Endothelial cell (in vitro differentiated cells): ENCODE measurements around the gene TENM3. TPM values are rescaled to one million over a fixed set of nuclear protein-coding genes. Genes with fewer than 3 reads are reported as not detected.

Experiments
- DNase-seq: peaks from one replicate; pipeline ENCODE4 v3.0.0; 2021; ENCODE audit warnings: low spot score
- H3K27ac Mint-ChIP-seq: one replicate; pipeline ENCODE4 v1.8.0; 2021; ENCODE audit warnings: mixed read lengths, inconsistent platforms; ENCODE audit not compliant: unreplicated experiment
- H3K27me3 Mint-ChIP-seq: one replicate; pipeline ENCODE4 v1.8.0; 2021; ENCODE audit warnings: mild to moderate bottlenecking, moderate library complexity, mixed read lengths, inconsistent platforms; ENCODE audit not compliant: unreplicated experiment
- H3K36me3 Mint-ChIP-seq: one replicate; pipeline ENCODE4 v1.8.0; 2021; ENCODE audit warnings: mild to moderate bottlenecking, low read depth, mixed read lengths, inconsistent platforms; ENCODE audit not compliant: unreplicated experiment
- H3K4me1 Mint-ChIP-seq: one replicate; pipeline ENCODE4 v1.8.0; 2021; ENCODE audit warnings: mild to moderate bottlenecking, mixed read lengths, inconsistent platforms; ENCODE audit not compliant: unreplicated experiment
- H3K4me3 Mint-ChIP-seq: one replicate; pipeline ENCODE4 v1.8.0; 2021; ENCODE audit warnings: mild to moderate bottlenecking, mixed read lengths, inconsistent platforms; ENCODE audit not compliant: unreplicated experiment
- H3K9me3 Mint-ChIP-seq: one replicate; pipeline ENCODE4 v1.8.0; 2021; ENCODE audit warnings: mixed read lengths, inconsistent platforms; ENCODE audit not compliant: unreplicated experiment
- CTCF ChIP-seq: fragments of 200-600 bp; sonication (generic); IDR thresholded peaks from one replicate; pipeline ENCODE4 v1.5.0; 2021; ENCODE audit warnings: antibody characterized with exemption; ENCODE audit not compliant: unreplicated experiment
- total RNA-seq: library from RNA; stranded (reverse); fragmentation: NEBNext Ultra II Directional; extraction: Animal tissue kit (Norgen Biotek cat#: 25700); gene quantifications from one replicate; pipeline ENCODE4 v1.2.1, GENCODE V29; 2021; ENCODE audit not compliant: unreplicated experiment

Gene TENM3
- total RNA-seq, 1 donor from 2014 or later: 29.7 TPM

DNA sequence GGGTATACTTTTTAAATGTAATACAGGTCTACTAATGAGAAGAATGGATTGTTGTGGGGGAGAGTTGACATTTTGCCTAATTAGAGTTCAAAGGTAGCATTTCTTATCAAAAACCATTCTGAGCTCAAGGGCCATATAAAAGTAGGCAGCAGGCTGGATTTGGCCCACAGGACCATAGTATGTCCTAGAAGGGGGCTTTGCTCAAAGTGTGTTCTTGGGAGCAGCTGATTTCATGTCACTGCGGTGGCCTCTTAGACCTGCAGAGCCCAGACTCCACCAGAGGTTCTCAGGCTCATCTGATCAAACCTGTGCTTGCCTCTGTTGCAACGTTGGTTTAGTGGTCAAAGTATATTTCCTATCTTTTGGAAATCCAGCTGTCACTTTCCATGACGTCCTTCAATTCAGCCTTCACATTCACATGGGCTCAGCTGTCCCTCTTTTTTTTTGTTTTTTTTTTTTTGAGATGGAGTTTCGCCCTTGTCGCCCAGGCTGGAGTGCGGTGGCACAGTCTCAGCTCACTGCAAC is 34.6 kb upstream of the TENM3 start:
- DNase-seq: no peak
- no peak overlapping the region for H3K27ac Mint-ChIP-seq
- H3K36me3 Mint-ChIP-seq: no peaks in the 10 kb centered on the region
- no peaks in the 10 kb centered on the region for H3K9me3 Mint-ChIP-seq
- no peaks in the 10 kb centered on the region for H3K27me3 Mint-ChIP-seq
- H3K4me1 Mint-ChIP-seq: peaks cover 10% of the 10 kb centered on the region
- no peak for TF ChIP-seq CTCF
- no peak overlapping the region for H3K4me3 Mint-ChIP-seq

DNA sequence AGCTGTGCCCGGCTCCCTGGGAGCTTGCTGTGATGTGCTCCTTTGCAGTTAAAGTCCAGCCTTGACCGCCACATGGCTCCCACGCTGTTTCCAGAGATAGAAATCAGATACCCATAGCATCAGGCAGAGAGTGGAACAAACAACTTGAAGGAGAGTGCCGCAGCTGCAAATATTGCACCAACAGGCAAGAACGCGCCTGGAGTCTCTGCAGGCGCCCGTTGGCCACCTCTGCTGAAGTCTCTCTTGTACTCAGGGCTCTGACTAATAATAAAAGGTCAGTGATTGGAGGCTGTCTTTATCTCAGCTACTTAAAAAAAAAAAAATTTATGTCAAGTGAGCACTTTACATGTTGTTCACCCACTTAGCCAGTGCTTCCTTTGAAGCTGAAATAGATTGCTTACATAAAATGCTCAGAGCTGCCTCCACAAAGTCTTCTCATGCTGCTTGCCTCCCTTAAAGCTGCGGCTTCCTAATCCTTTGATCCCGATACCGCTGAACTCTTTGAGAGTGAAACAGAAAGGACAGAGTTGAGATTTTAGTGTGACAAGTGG is 30.9 kb upstream of the TENM3 start:
- H3K27ac Mint-ChIP-seq: no peak overlapping the region
- H3K36me3 Mint-ChIP-seq: no peaks in the 10 kb centered on the region
- peaks cover 2% of the 10 kb centered on the region for H3K27me3 Mint-ChIP-seq
- no peaks in the 10 kb centered on the region for H3K4me1 Mint-ChIP-seq
- no peak overlapping the region for H3K4me3 Mint-ChIP-seq
- no peak for TF ChIP-seq CTCF
- no peaks in the 10 kb centered on the region for H3K9me3 Mint-ChIP-seq
- no peak for DNase-seq

GRCh38 chr4:182213004-182213403 is 30.2 kb upstream of the TENM3 start:
- Mint-ChIP-seq H3K4me1 (no peaks in the 10 kb centered on the region), H3K27me3 (peaks cover 2% of the 10 kb centered on the region), H3K27ac (no peak overlapping the region), H3K9me3 (no peaks in the 10 kb centered on the region), H3K4me3 (no peak overlapping the region), H3K36me3 (no peaks in the 10 kb centered on the region)
- TF ChIP-seq CTCF: no peak
- DNase-seq: no peak

- Mint-ChIP-seq H3K4me1 (no peaks in the 10 kb centered on the region), H3K27me3 (peaks cover 2% of the 10 kb centered on the region), H3K4me3 (no peak overlapping the region), H3K36me3 (no peaks in the 10 kb centered on the region), H3K27ac (no peak overlapping the region), H3K9me3 (no peaks in the 10 kb centered on the region)
- no peak for DNase-seq
- no peak for TF ChIP-seq CTCF
Observed at GRCh38 chr4:182215148-182215547, 28.1 kb upstream of the TENM3 start.

GRCh38 chr4:182216005-182216404 is 27.2 kb upstream of the TENM3 start:
- H3K27ac Mint-ChIP-seq: no peak overlapping the region
- H3K36me3 Mint-ChIP-seq: no peaks in the 10 kb centered on the region
- DNase-seq: no peak
- no peaks in the 10 kb centered on the region for H3K4me1 Mint-ChIP-seq
- no peaks in the 10 kb centered on the region for H3K9me3 Mint-ChIP-seq
- TF ChIP-seq CTCF: no peak
- no peak overlapping the region for H3K4me3 Mint-ChIP-seq
- H3K27me3 Mint-ChIP-seq: peaks cover 2% of the 10 kb centered on the region
